GM18870 (cell line): ENCODE data around the gene TNNI3K.
"Not testable (repeated sequence)": the region's sequence is repeated elsewhere in the genome, so short reads cannot be mapped to it uniquely, and the experiment has no call there.

ENCODE experiments used
- ATAC-seq: cut with Tn5 transposase; IDR thresholded peaks from one replicate; pipeline ENCODE4 v1.9.1; 2021; ENCODE audit warnings: moderate library complexity; ENCODE audit not compliant: unreplicated experiment

Gene TNNI3K

GRCh38 chr1:74235153-74235552 lies at the start of gene TNNI3K:
Gene TNNI3K, plus strand, starts transcription at chr1:74235387. Its CDS starts 65 bp downstream, at chr1:74235452.
- ATAC-seq: no peak

DNA sequence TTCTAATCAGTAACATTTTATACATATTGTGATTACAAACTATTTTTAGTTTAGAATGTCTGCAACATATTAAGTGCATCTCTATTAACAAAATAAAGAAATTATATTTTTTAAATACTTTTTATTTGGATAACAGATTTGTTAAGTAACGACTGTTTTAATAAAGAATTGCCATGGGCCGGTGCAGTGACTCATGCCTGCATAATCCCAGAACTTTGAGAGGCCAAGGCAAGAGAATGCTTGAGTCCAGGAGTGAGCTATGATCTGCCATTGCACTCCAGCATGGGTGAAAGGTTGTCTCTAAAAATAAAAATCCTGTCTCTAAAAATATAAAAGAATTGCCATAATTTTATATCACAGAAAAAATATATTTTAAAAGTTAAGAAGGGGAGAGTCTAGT lies 41.3 kb upstream of the TNNI3K start:
- no peak for ATAC-seq

GRCh38 chr1:74195339-74195738 lies 39.8 kb upstream of the TNNI3K start:
- ATAC-seq: no peak

- no peak for ATAC-seq
Measured at GRCh38 chr1:74197255-74197654, 37.9 kb upstream of the TNNI3K start.

- peak; percentile 92 for ATAC-seq
Measured at GRCh38 chr1:74197657-74198552, 37.3 kb upstream of the TNNI3K start, which contains the start of the genes FPGT and LRRIQ3. Gene FPGT, plus strand, starts transcription at chr1:74198242. Its CDS starts 37 bp downstream, at chr1:74198279. Gene LRRIQ3, minus strand, starts transcription at chr1:74198176. Its CDS starts 14,492 bp downstream, at chr1:74183684.

DNA sequence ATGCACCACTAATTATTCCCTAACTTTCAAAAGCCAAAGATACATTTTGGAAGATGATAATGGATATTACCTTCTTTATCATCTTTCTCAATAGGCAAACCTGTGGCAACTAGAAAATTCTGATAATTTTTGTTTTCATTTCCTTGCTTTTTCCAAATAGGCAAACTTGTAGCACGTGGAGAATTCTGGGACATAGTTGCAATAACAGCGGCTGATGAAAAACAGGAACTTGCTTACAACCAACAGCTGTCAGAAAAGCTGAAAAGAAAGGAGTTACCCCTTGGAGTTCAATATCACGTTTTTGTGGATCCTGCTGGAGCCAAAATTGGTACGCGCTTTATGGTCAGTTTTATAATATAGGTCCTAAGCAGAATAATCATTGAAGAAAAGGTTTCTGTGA lies 35.7 kb upstream of the TNNI3K start:
- ATAC-seq: no peak

DNA sequence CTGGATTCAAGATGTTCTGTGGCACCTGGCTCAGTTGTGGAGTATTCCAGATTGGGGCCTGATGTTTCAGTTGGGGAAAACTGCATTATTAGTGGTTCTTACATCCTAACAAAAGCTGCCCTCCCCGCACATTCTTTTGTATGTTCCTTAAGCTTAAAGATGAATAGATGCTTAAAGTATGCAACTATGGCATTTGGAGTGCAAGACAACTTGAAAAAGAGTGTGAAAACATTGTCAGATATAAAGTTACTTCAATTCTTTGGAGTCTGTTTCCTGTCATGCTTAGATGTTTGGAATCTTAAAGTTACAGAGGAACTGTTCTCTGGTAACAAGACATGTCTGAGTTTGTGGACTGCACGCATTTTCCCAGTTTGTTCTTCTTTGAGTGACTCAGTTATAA lies 29.9 kb upstream of the TNNI3K start:
- ATAC-seq: no peak

DNA sequence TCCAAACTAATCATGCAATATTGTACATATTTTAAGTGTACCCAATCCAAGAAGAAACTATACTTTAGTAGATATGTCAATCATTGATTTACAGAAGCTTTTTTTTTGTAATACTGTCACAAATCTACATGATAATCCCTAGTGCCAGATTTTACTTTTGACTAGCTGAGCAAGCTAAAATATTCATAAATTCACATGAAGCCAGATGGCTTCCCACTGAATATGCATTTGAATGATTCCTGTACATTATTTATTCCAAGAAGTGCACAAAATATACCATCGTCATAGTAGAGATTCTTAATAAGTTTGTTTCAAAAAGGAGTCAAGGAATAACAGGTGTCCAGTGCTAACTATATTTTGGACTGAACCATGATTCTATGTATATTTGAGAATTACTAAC lies 20.0 kb upstream of the TNNI3K start:
- ATAC-seq: no peak

- no peak for ATAC-seq
Measured at GRCh38 chr1:74222701-74223100, 12.5 kb upstream of the TNNI3K start.

GRCh38 chr1:74223453-74223852 lies 11.7 kb upstream of the TNNI3K start:
- ATAC-seq: no peak

GRCh38 chr1:74236440-74236839 lies 1.3 kb downstream of the TNNI3K start:
- ATAC-seq: no peak

DNA sequence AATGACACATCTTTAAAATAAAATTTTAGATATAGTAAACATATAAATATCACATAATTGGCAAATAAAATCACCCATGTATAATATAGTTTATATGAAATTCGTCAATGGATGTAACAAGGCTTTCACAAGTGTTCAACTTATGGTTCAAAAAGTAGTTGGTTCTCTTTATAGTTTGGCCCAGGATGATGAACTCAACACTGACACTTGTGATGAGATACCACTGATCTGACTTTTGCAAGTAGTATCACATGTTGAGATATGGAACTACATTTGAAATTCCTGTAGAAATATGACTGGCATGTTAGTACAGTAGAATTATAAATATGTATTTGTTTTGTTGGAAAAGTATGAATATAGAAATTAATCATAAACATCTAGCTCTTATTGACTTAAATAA lies 1.8 kb downstream of the TNNI3K start:
- no peak for ATAC-seq

DNA sequence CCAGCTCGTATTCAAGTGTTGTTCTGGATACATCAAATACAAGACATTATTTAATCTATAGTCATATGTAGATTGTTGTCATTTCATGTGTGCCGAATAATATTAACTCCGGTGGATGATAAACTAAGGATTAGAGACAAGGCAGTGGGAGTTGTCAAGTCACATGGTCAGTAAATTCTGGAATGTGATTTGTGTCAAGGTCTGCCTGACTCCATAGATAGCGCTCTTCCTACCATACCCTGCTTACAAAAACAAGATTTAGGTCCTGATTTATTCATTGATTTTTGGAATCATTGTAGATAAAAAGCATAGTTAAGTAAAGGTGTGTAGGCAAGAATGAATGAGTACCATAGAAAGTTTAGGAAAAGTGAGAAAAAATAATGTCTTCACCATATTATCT lies 2.6 kb downstream of the TNNI3K start:
- no peak for ATAC-seq

DNA sequence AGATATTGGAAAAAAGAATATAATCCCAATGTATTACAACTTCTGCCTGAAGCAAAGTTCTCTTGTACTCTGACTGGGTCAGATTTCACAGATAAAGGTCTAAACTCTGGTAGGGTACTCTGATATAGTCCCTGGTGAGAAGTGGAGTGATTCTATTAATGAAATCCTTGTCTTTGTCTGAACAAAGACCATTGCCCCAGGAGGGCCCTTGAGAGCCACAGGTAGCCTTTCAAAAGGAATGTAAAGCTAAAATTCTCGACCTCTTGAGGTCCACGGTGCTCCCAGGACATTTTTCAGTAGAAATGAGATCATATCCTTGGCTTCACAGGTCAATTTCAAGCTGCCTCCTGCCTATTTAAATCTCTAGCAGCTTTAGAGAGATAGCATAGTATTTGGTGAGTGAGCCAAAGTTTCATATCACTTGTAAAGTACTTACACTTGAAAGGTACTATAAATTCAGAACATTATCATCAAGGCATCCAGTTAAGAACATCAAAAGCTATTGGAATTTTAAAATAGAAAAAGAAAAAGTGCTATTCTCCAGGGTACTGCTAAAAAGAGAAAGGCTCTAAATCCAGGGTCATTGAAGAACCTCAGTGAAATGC lies 10.1 kb downstream of the TNNI3K start:
- ATAC-seq: no peak

GRCh38 chr1:74246315-74246714 lies 11.1 kb downstream of the TNNI3K start:
- ATAC-seq: no peak

GRCh38 chr1:74247881-74248528 lies 12.8 kb downstream of the TNNI3K start:
- ATAC-seq: no peak

GRCh38 chr1:74253243-74253824 lies 18.1 kb downstream of the TNNI3K start:
- not testable (repeated sequence) for ATAC-seq

GRCh38 chr1:74266001-74266400 lies 30.8 kb downstream of the TNNI3K start:
- ATAC-seq: no peak

DNA sequence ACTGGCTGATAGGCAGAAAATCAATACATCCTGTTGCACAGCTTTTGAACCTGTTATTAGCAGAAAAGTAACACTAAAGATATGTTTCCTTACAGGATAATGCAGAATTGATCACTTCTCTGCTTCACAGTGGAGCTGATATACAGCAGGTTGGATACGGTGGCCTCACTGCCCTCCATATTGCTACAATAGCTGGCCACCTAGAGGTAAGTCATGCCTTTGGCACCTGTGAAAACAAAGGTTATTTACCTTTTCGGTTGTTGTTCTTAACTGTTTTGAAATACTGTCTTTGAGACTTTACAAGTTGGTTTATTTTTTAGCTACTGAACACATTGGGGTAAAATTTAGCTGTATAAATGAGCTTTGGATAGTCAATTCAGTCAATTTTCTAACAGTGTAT lies 36.3 kb downstream of the TNNI3K start:
- no peak for ATAC-seq

DNA sequence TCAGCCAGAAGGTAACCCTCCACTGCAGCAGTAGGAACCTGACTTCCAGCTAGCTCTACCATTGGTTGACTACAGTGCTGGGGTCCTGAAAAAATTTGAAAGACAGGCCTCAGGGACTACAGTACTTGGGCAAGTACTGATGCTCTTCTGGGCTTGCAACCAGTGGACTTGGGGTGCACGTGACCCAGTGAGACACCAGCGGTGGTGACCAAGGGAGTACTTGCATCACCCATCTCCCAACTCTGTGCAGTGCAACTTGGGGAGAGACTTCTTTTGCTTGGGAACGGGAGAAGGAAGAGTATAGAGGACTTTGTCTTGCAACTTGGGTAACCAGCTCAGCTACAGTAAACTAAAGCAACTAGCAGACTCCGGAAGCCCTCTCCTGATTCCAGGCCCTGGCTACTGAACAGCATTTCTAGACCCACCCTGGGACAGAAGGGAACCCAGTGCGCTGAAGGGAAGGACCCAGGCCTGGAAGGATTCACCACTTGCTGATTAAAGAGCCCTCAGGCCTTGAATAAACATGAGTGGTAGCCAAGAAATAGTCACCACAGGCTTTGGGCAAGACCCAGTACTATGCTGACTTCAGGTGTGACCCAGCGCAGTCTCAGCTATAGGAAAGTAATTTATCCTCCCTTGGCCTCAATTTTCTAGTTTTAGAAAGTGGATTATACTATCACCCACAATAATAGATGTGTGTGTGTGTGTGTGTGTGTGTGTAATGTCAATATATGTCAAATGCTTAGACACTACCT lies 45.6 kb downstream of the TNNI3K start:
- no peak for ATAC-seq

DNA sequence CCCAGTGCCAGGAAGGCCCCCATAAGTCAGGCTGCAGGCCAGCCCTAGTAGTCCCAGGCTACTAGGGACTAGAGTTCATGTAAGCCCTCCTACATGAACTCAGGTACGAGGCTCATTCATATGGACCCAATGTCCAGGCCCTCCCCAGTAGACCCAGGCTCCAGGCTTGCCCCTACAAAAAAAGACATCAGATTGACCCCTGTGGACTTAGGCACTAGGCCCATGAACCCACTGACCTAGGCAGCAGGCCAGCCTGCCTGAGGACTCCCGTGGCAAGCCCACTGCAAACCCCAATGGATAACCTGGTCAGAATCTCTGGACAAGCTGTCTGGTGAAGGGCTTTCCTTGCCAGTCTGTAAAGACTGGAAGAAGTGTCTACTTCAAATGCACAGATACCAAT lies 51.2 kb downstream of the TNNI3K start:
- ATAC-seq: no peak
